Measurements from ENCODE around the gene LRPPRC.

The LRPPRC gene

DNA sequence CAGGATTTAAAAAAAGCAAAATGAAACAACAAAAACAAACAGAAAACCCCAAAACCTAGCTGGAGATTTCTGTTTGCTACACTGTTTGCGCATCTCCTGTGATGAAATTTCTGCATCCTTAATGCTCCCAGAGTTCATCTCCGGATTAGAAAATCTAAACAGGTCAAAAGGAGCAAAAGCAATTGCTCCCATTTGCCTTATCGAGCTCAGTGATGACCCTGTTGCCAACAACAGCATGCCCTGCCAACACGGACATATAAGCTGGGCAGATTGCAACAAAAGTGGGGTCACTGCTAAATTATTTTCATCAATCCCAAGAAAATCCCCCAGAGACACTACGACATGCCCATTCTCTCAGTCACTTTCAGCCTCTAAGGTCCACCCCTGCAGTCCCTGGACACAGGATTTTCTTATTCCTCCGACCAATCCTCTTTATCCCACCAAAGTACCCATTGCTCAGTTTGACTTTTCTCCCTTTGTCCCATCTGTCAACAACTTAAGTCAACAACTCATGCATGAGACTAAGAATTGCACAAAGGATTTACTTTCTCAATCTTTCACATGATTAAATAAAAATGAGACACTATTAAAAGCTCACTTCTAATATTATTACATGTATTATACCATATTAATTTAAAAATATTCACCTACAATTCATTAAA, 89.2 kb downstream of the LRPPRC start:
- no peak for DNase-seq

DNA sequence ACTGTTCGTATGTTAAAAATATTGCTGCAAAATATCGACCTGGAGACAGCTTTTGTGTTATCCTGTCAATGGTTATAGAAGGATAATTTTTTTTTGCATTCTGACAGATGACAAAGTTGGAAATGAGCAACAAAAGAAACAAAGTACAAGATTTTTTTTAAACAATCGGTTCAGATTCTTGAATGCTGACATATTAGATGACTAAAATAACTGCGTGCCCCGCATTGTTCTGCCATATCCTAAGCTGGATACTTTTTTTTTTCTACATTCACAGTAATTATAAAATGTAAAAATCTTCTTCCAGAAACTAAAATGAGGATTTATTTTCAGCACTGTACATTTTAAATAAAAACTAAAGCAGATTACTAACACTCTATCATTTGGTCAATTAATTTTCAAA, 89.9 kb downstream of the LRPPRC start:
- DNase-seq, result no peak

DNA sequence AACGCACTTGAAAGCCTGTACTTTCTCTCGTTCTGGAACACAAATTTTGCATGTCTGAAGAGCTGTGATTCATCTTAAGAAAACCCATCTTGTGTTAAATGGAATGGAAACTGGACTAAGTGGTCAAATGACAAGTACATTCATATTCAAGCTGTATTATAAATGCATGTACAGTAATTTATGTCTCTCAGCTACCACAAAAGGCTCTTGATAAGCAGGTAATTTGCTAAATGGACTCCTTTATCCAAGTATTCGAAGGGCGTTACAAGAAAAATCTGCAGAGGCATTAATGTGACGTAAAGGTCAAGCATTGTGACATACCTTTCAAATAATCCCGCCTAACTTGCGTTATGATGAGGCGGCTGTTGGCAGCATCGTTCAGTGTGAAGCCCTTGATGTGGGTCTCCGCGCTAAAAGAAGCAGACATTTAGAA, 90.4 kb downstream of the LRPPRC start:
- peak; percentile 39 for DNase-seq

DNA sequence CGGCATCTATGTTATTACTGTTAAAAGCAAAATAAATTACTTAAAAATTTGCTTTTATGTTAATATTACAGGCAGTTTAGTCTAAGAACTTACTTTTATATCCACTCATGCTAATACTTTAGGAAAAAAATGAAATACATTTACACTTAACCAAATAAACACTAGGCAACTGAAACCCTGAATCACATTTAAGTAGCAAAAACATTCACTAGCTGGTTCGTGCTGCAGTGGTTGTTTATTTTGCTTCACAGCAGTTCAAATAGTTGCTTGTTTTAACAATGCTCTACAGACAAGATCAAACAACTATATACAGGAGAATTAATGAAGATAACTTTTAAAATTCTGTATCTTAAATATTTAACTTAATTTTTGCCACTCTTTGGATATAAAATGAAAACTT, 96.2 kb downstream of the LRPPRC start:
- no peak for DNase-seq

DNA sequence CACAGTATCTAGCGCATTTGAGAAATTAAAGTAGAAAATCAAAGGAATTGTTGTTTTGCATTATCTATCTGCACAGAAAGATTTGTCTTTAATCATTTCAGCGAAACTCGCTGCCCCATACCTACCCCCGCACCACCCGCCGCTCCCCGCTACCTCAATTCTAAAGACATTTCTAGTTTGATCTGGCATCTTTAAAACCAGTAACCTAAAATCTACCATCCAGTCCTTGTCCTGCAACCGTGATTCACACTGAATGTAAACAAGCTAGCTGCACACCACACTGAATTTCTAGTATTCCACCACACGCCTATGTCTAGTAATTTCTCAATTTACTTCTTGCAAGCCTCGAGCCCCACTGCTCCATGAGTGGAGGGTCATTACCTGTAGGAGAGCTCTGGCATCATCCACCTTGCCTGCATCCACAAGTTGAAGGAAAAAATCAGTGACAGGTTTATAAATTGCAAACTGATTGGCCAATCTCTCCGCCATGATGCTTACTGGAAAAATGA, 96.9 kb downstream of the LRPPRC start:
- no peak for DNase-seq

DNA sequence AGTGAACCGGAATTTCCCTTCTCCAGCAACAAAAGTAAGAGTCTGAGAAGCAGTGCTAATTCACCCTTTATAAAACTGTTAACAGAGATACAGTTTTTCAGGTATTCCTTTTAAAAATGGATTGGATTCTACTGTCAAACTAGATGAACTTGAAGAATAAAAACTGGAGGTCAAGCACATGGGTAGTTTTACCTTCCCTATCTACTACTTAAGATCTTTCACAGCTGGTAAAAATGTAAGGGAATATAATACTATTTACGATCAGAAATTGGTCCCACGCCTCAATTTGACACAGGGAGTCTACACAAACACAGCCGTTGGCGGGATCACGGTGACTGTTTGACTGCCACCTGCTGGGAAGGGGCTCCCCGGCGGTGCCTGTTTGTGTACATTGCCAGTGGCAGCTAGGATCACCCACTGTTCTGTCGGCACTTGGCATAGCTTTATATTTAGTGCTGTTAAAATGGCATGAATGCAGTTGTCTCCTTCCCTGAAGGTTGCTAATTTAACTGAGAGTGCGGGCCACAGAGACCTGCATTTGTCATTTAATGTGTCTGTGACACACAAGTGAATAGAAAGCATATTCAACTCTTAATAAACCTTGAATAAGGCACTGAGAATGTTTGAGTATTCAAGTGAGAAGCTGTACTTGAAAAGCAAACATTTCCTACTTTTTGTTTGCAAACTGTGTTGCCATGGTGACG, 97.5 kb downstream of the LRPPRC start:
- peak; percentile 47 for DNase-seq

DNA sequence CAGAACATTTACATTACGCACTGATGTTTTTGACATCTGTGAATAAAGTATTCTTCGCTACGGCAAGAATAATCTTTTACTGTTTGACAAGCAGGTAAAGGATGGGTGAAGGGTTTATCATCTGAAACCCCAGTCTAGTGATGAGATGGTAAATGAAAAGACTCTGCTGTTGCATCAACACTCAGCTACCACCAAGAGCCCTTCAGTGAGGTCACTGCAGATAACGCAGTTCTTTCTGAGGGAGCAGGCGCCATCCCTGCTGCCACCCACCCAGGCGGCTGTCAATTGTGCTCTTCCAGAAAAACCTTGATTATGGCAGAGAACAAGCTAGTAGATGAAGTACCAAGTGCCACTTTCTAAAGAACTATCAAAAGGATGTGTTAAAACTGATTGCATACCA, 98.3 kb downstream of the LRPPRC start:
- DNase-seq, result no peak

DNA sequence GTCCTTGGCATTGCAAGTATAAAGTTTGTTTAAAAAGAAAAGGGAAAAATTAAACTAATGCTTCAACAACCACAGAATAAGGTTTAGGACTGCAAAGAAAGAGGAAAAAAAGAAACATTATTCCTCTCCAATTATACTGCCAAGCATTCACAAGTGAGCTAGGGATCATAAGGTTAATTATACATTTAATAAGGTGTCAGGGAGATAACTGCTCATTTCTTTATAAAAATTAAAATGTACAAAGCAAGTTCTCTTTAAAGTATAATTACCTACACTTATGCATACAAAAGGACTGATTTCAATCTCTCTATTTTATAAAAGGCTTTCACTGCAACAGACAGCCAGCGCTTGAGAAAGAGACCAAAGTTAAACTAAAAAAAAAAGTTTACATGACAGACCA, 98.9 kb downstream of the LRPPRC start:
- DNase-seq, result no peak

DNA sequence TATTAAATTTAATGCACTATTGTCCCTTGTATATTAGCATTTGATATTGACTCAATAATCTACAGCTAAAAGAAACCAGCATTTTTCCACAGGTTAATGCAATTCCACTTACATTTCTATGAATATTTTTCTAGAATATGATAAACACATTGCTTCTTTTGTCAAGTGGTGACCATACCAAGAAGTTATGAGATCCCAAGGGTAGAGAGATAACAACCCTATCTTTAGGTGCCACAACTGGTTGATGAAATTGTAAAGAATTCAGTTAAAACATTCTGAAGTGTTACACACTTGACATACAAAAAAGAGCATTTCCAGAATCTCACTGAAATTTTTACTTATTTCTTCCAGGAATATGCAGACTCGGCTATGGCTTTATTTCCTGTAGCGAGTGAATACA, 101.0 kb downstream of the LRPPRC start:
- no peak for DNase-seq

DNA sequence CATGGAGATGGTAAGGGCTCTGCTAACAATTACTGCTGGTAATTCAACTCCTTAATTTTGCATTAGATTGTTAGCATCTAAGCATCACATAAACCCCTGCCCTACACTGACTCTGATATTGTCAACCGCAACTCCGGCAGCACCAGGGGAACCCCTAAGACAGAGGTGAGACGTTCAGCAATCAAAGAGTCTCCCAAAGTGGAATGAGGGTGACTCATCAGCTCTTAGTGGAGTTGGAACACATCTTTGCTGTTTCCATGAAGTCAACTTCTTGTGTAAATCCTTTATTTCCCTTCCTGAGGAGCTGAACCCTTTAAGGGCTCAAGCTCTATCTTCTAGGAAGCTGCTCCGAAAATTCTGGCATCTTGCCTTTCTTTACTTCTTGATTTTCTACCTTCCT, 104.9 kb downstream of the LRPPRC start:
- no peak for DNase-seq

DNA sequence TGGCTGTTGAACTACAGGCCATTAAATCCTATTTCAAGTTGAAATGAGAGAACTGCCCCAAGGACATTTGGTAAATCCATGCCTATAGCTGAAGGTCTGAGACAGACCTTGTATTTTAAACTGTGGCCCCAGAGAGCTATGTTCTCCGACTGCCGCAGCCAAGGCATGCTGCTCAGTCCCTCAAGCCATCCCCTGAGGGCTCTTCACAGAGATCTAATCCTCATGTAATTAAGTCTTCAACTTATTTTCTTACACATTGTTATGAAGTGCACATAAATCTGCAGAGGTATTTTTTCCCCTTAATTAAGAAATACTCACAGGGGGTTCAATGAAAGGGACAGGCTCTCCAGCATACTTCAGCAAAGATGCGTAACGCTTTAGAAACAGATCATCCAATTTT, 106.4 kb downstream of the LRPPRC start:
- no peak for DNase-seq

DNA sequence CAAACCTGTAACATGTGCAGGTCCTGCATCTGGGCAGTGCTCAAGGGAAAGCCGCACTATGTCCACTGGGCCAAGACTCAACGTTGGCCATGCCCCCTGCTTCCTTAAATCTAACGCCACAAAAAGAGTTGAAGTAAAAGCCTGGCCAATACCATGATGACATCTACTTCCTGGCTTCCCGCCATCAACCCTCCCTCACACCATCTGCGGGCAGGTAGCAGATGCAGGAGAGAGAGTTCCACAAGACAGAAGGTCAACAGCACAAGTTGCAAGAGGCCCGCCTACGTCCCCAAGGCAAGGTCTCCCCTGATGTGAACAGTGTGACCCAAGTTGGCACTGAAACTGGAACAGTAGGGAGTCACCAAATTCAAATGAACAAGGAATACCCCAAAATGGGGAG, 108.6 kb downstream of the LRPPRC start:
- no peak for DNase-seq

DNA sequence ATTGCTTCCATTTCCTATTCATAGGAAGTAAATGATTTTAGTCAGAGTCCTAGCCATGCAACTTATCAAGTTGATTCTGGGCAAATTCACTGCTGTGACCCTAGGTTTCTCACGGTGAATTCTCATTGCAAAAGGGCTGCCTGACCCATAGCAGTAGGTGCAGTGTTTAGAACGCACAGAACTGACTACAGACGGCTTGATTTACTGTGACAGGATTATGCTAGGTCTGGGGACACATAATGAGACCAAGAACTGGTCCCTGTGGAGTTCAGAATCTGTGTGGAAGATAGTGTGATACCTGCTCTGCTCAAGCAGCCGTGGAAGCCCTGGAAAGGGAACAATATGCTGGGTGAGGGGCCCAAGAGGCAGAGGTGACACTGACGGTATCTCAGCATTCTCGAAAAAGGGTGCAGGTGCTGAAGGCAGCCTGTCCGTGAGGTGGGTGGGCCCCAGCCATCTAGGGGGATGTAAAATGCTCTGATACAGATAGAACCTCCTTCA, 110.6 kb downstream of the LRPPRC start:
- DNase-seq, result no peak

DNA sequence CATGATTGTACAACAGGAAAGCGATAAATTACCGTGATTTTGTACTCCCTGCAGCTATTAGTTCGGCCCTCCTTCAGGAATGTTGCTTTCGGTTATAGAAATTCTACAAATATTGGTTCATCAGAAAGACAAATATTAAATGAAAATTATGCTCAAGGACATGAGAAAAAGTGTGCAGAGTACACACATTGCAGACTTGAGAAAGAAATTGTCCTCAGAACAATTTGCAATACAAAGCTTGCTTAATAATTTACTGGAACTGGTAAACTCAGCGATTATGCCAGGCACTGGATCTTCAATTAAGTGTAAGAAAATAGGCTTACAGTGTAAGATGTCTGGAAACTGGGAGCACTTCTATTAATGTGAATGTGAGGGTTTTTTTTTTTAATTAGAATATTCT, 111.1 kb downstream of the LRPPRC start:
- DNase-seq, result no peak

DNA sequence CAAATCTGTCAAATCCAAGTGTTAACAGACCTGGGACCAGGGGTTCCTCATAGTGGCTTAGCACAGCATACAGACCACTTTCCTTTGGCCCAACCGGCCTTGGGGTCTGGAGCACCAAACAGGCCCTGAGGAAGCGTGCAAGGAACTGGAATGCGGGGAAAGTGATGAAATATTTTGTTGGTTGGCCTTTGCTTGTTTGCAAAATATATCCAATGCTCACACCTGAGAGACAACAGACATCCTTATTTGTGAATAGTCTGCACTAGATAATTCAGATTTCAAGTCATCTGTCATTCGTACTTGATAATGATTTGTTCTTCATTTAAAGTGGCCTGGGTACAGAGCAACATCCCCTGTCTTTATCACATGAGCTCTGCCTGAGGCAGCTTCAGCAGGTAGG, 113.5 kb downstream of the LRPPRC start:
- DNase-seq, result no peak

DNA sequence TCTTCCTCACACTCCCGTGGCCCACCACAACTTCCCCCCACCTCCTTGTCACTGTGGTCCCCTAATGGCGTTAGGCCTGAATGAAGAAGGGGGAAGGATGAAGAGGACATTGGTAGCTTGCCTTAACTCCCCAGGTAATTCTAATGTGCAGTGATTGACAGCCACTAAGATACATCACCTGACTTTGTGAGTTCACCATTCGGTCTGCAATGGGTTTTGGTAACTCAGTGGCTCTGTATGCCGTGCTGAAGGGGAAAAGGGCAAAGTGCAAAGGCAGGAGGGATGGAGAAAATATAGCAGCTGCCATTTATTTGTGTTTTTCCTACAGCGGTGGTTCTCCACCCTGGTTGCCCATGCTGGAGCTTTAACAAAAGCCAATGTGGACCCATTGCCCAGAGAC, 114.8 kb downstream of the LRPPRC start:
- no peak for DNase-seq

DNA sequence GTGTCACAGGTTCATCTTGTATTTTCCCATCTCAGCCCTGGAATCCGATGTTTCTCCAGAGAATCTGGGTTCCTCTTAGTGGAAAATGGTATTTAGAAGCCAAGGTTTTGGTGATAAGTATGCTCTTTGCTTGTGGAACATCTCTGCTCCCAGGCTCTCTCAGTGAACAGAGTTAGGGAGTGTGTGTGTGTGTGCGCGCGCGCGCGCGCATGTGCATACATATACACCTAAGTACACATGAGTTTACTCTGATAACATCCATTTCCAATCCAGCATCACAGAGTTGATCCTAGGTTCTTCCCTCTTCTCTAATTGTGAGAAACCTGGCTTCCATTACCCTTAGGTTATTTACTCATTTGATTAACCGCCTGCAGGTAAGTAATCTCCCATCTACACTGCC, 115.3 kb downstream of the LRPPRC start:
- no peak for DNase-seq

DNA sequence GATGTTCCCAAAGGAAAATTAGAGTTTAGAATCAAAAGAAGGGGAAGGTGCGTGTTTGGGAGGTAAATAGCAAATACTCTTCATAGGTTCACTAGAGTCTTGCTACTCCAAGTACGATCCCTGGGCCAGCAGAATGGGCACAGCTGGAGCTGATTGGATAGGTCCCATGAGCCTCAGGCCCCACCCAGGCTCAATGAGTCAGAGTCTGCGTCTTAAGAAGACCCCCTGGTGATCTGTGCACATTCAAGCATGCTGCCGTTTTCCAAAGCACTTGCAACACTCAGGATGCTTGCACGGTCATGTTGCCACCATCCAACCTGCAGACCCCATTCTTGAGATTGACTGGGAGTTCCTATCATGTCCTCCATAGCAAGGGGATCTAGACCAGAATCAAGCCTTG, 116.5 kb downstream of the LRPPRC start:
- no peak for DNase-seq

DNA sequence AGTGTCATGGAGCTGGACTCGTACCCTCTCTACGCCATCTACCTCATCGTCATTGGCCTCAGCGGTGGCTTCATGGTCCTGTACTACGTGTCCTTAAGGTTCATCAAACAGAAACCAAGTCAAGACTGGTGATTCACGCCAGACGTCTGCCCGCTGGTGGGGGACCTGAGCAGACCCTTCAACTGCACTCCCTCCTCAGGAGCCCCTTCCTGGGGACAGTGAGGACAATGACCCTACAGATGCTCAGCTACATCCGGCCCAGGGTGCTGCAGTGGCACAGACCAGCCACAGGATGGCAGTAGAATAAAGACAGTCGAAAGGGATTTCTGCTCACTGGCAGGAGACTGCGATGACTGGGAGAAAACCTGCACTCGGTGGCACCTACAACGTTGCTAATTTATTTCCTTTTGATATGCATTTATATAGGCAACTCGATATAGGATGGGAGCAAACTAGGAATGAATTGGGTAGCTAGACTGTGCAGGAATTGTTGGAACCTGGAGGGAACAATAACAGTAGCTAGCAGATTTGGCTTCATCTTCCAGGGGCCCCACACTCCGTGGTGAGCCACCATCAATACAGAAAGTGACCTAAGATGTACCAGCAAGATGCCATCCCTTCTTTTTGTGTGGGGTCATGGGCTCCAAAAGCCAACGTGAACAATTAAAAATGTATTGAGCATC, 117.9 kb downstream of the LRPPRC start:
- DNase-seq, result peak; percentile 79

DNA sequence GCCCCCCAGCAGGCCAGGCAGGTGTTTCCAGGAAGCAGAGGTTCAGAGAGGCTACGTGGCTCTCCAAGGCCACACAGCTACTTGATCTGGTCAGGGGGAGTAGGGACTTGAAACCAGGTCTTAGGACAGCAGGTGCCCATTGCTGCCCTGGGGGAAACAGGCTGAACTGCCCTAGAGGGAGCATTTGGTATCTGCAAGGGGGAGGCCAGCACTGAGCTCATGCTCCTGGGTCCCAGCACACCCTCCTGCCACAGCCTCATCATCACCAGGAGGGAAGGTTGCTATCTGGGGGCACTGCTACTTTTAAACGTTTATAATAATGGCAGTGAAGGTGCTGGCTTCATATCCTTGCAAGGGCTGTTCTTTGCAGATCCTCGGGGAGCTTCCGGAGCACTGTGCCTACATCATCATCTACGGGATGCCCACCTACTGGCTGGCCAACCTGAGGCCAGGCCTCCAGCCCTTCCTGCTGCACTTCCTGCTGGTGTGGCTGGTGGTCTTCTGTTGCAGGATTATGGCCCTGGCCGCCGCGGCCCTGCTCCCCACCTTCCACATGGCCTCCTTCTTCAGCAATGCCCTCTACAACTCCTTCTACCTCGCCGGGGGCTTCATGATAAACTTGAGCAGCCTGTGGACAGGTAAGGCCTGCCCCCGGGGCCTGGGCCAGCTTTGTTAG, 120.9 kb downstream of the LRPPRC start:
- no peak for DNase-seq

DNA sequence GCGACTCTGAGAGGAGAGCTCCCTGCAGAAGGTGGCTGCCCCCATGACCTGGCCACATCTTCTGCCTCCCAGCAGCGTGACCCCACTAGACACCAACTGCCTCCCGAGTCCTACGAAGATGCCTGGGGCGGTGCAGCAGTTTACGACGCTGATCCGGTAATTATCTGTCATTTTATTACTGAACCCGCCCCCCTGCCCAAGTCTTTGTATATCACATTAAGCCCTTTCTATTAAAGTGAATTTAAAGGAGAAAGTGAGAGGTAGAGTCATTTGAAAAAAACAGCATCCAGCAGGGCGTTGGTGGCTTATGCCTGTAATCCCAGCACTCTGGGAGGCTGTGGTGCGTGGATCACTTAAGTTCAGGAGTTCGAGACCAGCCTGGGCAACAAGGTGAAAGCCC, 123.6 kb downstream of the LRPPRC start:
- no peak for DNase-seq

DNA sequence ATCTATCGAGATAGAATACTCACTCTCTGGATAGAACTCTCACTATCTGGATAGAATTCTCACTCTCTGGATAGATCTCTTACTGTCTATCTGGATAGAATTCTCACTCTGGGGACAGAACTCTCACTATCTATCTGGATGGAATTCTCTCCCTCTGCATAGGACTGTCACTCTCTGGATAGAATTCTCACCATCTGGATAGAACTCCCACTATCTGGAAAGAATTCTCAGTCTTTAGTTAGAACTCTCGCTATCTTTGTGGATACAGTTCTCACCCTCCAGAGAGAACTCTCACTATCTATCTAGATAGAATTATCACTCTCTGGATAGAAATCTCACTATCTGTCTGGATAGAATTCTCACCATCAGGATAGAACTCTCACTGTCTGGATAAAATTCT, 140.5 kb downstream of the LRPPRC start:
- DNase-seq, result no peak

DNA sequence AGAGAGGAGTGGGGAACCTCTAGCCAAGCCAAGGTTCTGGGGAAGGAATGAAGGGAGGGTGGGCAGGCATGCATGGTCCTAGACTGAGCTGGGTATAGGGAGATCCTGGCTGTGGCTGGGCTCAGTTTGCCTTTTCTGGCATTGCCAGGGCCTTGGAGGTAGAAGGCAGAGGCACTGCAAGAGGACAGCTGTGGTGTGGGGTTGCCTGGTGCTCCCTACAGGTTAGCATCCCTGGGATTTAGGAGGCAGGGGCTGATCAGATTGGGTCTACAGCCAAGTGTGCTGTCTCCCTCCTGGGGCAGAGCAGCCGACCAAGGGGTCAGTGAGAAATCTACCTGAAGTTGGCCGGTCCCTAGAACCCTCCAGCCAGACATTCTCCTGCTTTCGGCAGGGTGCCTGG, 141.1 kb downstream of the LRPPRC start:
- DNase-seq, result no peak
